IPS-18c (cell line): ENCODE measurements around the gene PTPRR.
A peak's percentile ranks its signal among the peaks of the same experiment; 100 is the strongest.

Experiments used
- H3K4me3 ChIP-seq: 2 replicates; pipeline ENCODE4 v1.7.0; 2013; ENCODE audit warnings: low read depth, mild to moderate bottlenecking, low read length, moderate library complexity; ENCODE audit not compliant: insufficient read depth
- H3K9me3 ChIP-seq: one replicate; pipeline ENCODE4 v1.6.1; 2013; ENCODE audit warnings: mild to moderate bottlenecking, low read length, moderate library complexity; ENCODE audit not compliant: control insufficient read depth, insufficient read depth

PTPRR gene

DNA sequence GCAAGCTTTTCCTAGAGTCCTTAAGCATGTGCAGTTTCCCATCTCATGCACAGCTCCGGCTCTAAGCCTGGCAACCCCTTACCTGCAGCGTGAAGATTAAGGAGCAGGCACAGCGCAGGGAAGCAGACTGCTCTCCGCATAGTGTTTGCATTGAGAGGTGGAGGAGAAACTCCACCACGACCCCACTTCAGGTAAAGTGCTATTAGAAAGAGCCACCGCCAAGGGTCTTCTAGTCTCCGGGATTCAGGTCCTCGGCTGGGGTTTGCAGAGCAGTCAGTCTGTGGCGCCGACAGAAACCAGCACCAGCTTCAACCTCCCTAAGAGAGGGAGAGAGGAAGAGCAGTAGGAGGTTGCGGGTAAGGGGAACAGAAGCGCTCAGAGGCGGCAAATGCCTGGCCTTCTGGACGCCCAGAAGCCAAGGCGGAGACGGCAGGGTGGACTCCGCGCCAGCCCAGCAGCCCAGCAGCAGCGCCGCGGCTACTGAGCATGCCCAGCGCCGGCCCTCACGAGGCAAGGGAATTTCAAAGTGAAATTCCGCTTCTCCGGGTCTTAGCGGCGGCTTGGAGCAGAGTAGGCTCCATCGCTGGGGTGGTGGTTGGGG lies at the start of gene PTPRR:
TSS of gene PTPRR (minus strand) at position 488 of the 601 bp plus-strand sequence. CDS start at position 140, 348 bp downstream.
- peak within 1 kb of the TSS; percentile 41 for H3K4me3 ChIP-seq
- no peaks in the 10 kb centered on the region for H3K9me3 ChIP-seq

- no peak overlapping the region for H3K4me3 ChIP-seq
- H3K9me3 ChIP-seq = no peaks in the 10 kb centered on the region
These were observed 46.7 kb upstream of the PTPRR start for GRCh38 chr12:70966996-70967790.

DNA sequence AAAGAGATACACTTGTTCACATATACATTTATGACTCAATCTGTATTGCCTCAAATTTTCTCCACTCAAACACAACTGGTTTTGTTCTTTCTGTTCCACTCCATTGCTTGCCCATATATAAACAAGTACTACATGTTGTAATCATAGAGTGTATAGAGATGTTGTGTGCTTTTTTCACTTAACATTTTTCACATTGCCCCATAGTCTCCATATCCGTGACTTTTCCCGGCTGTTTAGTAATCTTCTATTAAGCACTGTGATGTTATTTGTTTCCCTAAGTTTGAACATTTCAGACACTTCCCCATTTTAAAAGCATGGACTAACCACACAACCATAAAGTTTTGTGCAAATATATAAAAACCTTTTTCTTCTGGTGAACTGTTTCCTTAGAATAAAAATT lies 45.5 kb upstream of the PTPRR start:
- H3K4me3 ChIP-seq = no peak overlapping the region
- H3K9me3 ChIP-seq = no peaks in the 10 kb centered on the region

- Histone ChIP-seq H3K4me3 (no peak overlapping the region), H3K9me3 (no peaks in the 10 kb centered on the region)
These were observed 44.5 kb upstream of the PTPRR start for GRCh38 chr12:70964867-70965510.

DNA sequence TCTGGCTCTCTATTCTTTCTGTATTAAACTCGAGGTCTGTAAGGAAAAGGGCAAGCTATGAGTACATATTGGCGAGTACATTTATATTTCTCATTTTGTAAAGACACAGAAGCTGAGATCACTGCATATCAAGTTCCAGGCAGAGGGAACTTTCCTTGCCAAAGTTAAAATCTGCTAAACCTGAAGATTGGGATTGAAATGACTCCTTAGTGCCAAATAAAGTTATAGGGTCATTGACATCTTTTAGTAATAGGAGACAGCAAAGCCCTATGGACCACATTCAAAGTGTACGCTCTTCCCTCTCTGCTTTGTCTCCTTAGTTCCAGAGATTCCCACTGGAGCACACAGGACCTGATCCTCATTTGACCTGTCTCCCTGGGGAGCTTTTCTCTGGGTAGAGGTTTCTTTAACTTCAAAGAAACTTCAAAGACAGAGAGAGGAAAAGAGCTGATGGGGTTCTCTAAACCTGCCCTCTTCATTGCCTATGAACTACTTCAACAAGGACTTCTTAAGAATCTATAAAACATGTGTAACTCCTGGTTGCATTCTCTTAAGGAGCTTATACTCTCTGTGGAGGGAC lies 42.6 kb upstream of the PTPRR start:
- Histone ChIP-seq H3K4me3 (no peak overlapping the region), H3K9me3 (no peaks in the 10 kb centered on the region)

GRCh38 chr12:70962226-70962794 lies 41.8 kb upstream of the PTPRR start:
- Histone ChIP-seq H3K4me3 (no peak overlapping the region), H3K9me3 (no peaks in the 10 kb centered on the region)

DNA sequence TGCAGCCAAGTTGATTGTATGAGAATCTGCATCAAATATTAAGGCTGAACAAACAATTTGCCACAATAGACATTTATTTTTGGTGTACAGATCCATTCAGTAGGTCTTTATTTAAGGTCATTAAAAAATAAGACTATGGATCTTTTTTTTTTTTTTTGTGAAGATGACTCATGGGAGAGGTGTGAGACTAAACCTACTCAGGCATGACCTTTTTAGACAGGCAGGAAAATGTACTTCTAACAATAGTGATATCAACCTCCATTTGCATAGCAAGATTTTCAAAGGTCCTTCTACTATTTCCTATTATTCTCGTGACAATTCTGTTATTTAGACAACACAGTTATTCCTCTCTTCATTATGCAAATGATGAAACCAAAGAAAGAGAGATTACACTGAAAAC lies 39.9 kb upstream of the PTPRR start:
- no peak overlapping the region for H3K4me3 ChIP-seq
- H3K9me3 ChIP-seq = no peaks in the 10 kb centered on the region

DNA sequence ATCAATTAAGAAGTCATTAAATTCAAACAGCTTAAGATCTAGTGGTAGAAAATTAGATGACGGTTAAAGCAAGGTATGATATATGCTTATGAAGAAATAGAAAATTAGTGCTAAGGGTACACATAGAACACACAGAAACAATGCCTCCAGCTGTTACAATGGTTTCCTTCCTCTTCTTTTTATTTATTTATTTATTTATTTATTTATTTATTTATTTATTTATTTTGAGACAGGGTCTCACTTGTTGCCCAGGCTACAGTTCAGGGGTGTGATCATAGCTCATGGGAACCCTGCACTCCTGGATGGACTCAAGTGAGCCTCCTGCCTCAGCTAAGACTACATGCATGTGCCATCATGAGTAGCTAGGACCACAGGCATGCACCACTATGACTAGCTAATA lies 34.9 kb upstream of the PTPRR start:
- no peak overlapping the region for H3K4me3 ChIP-seq
- H3K9me3 ChIP-seq = no peaks in the 10 kb centered on the region

GRCh38 chr12:70950451-70950850 lies 29.9 kb upstream of the PTPRR start:
- H3K9me3 ChIP-seq = no peaks in the 10 kb centered on the region
- no peak overlapping the region for H3K4me3 ChIP-seq

DNA sequence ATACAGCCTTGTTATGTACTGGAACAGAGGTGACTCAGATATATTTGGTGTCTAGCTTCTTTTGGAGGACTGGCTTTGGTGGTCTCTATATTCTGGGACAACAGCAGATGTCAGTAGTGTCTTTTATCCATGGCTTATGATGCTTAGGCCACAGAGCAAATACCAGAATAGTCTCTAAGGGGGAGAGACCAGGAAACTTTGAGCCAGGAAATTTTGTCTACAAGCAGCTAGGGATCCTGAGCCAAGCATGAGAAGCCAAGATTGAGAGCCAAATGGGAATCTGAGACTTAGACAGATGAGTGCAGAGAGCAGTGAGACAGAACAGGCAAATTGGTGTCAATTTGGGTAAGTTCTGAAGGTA lies 28.4 kb upstream of the PTPRR start:
- Histone ChIP-seq H3K4me3 (no peak overlapping the region), H3K9me3 (no peaks in the 10 kb centered on the region)

DNA sequence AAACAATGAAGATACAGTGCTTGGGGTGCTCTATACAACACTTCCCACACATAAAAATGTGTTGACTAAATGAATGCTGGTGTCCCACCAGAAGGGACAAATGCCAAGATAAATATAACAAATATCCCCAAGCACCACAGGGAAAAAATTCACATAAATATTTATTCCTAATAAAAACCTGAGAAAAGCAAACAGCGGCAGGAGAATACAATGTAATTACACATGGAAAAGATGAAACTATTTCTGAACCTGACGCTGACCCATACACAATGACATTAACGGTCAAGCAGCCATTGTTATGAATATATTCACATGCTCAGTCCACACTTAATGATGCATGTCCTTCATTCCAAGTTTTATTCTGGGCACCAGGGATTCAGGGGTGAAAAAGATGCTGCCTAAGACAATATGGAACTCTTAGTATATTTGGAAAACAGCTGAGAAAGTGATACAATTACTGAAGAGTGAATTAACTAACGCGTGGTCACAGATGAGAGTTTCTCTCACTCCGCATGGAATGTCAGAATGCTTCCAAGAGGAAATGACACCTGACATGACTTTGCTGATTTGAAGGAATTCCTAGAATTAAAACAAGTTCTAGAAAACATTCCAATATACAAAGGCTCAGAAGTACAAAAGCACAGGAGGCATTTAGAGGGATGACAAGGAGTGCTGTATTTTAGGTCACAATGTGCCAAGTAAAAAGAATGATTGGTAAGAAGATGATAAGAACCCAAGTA lies 27.9 kb upstream of the PTPRR start:
- Histone ChIP-seq H3K9me3 (no peaks in the 10 kb centered on the region), H3K4me3 (no peak overlapping the region)

DNA sequence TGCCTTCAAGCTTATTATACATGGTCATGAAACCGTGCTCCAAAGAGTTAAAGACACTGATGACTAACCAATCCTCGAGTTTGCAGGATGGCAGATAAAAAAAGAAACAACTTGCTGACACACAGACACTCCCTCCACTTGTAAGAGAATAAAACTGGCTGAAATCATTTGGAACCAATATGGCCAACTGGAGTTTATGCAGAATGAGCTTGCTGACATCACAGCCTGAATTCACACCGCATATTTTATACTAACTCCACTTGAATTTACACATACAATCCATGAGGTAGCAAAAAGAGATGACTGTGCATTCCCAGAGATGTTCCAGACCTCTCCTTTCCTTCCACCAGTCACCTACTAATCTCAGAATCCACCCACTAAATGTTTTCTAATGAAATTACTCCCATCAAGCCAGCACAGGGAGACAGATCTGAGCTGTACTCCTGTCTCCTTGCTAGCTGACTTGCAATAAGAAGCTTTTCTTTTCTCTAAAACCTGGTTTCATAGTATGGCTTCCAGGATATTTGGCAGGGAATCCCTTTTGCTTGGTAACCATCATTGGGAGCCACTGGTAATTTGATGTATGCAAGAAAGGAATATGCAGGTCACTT lies 15.8 kb upstream of the PTPRR start:
- no peak overlapping the region for H3K4me3 ChIP-seq
- H3K9me3 ChIP-seq = no peaks in the 10 kb centered on the region

DNA sequence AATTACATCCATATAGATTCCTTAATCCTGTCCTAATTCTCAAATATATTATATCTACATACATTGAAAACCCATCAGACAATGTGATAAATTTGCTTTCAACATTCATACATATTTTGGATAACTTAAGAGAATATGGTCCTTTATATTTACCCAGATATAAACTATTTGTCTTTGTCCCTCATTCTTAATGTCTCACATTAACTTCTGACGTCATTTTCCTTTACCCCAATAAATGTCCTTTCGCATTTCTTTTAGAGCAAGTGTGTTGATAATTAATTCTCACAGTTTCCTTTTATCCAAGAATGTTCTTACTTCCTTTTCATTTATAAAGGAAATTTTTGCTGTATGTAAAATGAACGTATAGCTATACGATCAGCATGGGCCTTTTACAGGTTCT lies 12.6 kb upstream of the PTPRR start:
- Histone ChIP-seq H3K4me3 (no peak overlapping the region), H3K9me3 (no peaks in the 10 kb centered on the region)

GRCh38 chr12:70929029-70929428 lies 8.5 kb upstream of the PTPRR start:
- H3K4me3 ChIP-seq = no peak overlapping the region
- no peaks in the 10 kb centered on the region for H3K9me3 ChIP-seq

DNA sequence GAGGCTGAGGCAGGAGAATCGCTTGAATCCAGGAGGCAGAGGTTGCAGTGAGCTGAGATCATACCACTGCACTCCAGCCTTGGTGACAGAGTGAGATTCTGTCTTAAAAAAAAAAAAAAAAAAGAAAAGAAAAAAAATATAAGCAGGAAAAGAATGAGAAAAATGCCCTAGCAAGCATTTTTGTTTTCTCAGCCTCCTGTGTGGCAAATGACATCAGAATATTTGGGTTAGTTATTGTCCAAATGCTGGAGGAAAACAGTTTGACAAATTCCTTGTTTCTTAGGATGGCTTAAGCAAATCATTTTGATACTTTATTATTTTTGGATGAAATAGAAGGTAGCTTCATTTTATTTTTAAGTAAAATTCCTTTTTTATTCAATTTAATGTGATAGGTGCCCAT lies 7.5 kb upstream of the PTPRR start:
- Histone ChIP-seq H3K9me3 (no peaks in the 10 kb centered on the region), H3K4me3 (no peak overlapping the region)

DNA sequence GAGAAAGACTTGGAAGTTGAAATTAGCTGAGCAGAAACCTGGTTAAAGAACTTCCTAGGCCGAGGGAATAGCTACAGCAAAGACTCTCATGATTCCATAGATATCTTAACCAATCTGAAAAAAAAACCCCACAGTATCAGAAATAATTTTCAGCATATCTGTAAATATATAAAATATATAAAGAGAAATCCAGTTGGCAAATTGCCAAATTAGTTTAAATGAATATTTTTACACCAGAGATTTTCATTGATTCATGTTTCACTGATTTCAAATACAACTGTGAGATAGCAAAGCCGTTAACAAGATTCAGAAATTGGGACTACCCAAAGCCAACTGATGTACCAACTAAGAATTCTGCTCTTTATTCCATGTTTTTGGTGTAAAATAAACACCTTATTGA lies 6.8 kb upstream of the PTPRR start:
- Histone ChIP-seq H3K4me3 (no peak overlapping the region), H3K9me3 (no peaks in the 10 kb centered on the region)

- Histone ChIP-seq H3K9me3 (no peaks in the 10 kb centered on the region), H3K4me3 (no peak overlapping the region)
These were observed 5.0 kb upstream of the PTPRR start for GRCh38 chr12:70925539-70925938.
